K562 (cell line): ENCODE measurements around the gene GIPC3. TPM values are rescaled to one million over a fixed set of nuclear protein-coding genes. Genes with fewer than 3 reads are reported as not detected.
A peak's percentile ranks its signal among the peaks of the same experiment; 100 is the strongest.

Experiments
- BHLHE40 ChIP-seq: IDR thresholded peaks from 2 replicates; pipeline ENCODE4 v1.6.1; 2011; ENCODE audit warnings: low read length, improper control_type of control experiment
- EHMT2 ChIP-seq: fragments of 450-650 bp; IDR thresholded peaks from 2 replicates; pipeline ENCODE4 v1.6.1; 2018; ENCODE audit warnings: antibody characterized with exemption
- GTF2E2 ChIP-seq: fragments of 200-800 bp; sonication (Bioruptor generic); IDR thresholded peaks from 2 replicates; pipeline ENCODE4 v1.6.1; 2016; ENCODE audit warnings: missing genetic modification characterization, missing compliant biosample characterization
- HMG20A ChIP-seq: fragments of 450-650 bp; formaldehyde crosslinking; conservative IDR thresholded peaks from 2 replicates; pipeline ENCODE4 v1.4.0; 2020; ENCODE audit warnings: mild to moderate bottlenecking, mixed read lengths
- MAFF ChIP-seq: IDR thresholded peaks from 2 replicates; pipeline ENCODE4 v1.6.1; 2012; ENCODE audit warnings: low read length, improper control_type of control experiment
- MITF ChIP-seq: IDR thresholded peaks from 2 replicates; pipeline ENCODE4 v1.6.1; 2014; ENCODE audit warnings: antibody characterized with exemption
- SP1 ChIP-seq: sonication (generic); formaldehyde crosslinking; IDR thresholded peaks from 2 replicates; pipeline ENCODE4 v1.8.1; 2022; ENCODE audit warnings: mild to moderate bottlenecking, missing genetic modification reagents
- TARDBP ChIP-seq: fragments of 450-650 bp; IDR thresholded peaks from 2 replicates; pipeline ENCODE4 v1.6.1; 2016
- ZC3H8 ChIP-seq: fragments of 450-650 bp; IDR thresholded peaks from 2 replicates; pipeline ENCODE4 v1.6.1; 2017
- ZFPM2 ChIP-seq: fragments of 250-450 bp; sonication (Bioruptor Pico); IDR thresholded peaks from 2 replicates; pipeline ENCODE4 v1.5.1; 2022; ENCODE audit warnings: mild to moderate bottlenecking
- ZNF274 ChIP-seq: IDR thresholded peaks from 2 replicates; pipeline ENCODE4 v1.6.1; 2011; ENCODE audit warnings: low read depth, mild to moderate bottlenecking, low read length, moderate library complexity, borderline replicate concordance
- ZSCAN29 ChIP-seq: fragments of 450-650 bp; IDR thresholded peaks from 2 replicates; pipeline ENCODE4 v1.6.1; 2017
- polyA plus RNA-seq, 8 experiments: library from polyadenylated mRNA; depleted of rRNA in 4 of 8; stranded (reverse) in 5 of 8; unstranded in 3 of 8; fragments of >200 nt; fragmentation: Nextera tagmentation in 2 of 8; fragmentation: Illumina TruSeq in 1 of 8; extraction: Ambion mirVana in 2 of 8; extraction: Trizol in 1 of 8; gene quantifications; 2 replicates each; pipeline versions ENCODE4 v1.2.1 to v1.2.3, GENCODE V29; 2011 to 2014; ENCODE audit warnings: inconsistent platforms in 1 of 8, missing spikeins in 1 of 8
- total RNA-seq, 7 experiments: library from RNA; depleted of rRNA in 6 of 7; stranded (reverse); fragments of >200 nt in 6 of 7; fragmentation: Illumina TruSeq in 2 of 7; extraction: Trizol in 2 of 7; gene quantifications; 2 replicates each; pipeline versions ENCODE4 v1.2.1 to v1.2.3, GENCODE V29; 2011 to 2021; ENCODE audit warnings: low replicate concordance in 1 of 7
- TF ChIP-seq, protein P1 (sequence below): fragments of 450-650 bp; IDR thresholded peaks from 2 replicates; pipeline ENCODE4 v1.6.1; 2016; ENCODE audit warnings: missing biosample characterization, missing genetic modification characterization
- TF ChIP-seq, protein P2 (sequence below): fragments of 450-650 bp; formaldehyde crosslinking; IDR thresholded peaks from 2 replicates; pipeline ENCODE4 v1.4.0; 2020; ENCODE audit warnings: mild to moderate bottlenecking, moderate library complexity
- TF ChIP-seq, protein P3 (sequence below): fragments of 250-450 bp; sonication (Bioruptor Pico); IDR thresholded peaks from 2 replicates; pipeline ENCODE4 v1.5.0; 2020; ENCODE audit warnings: mild to moderate bottlenecking, borderline replicate concordance
- TF ChIP-seq, protein P4 (sequence below): IDR thresholded peaks from 3 replicates; pipeline ENCODE4 v1.6.1; 2011; ENCODE audit warnings: borderline replicate concordance, mild to moderate bottlenecking, moderate library complexity; ENCODE audit not compliant: insufficient read length; ENCODE audit errors: extremely low read depth
- TF ChIP-seq, protein P5 (sequence below): sonication (generic); formaldehyde crosslinking; IDR thresholded peaks from 2 replicates; pipeline ENCODE4 v1.8.0; 2022; ENCODE audit warnings: missing genetic modification reagents, mild to moderate bottlenecking, borderline replicate concordance

Gene GIPC3
- total and polyA plus RNA-seq, 9 of the 15 experiments (the other 6 are each of a cell fraction or from before 2014, with no cell fraction given) = 0.03 to 3.6 (median 1.5) TPM; not detected in 1

DNA sequence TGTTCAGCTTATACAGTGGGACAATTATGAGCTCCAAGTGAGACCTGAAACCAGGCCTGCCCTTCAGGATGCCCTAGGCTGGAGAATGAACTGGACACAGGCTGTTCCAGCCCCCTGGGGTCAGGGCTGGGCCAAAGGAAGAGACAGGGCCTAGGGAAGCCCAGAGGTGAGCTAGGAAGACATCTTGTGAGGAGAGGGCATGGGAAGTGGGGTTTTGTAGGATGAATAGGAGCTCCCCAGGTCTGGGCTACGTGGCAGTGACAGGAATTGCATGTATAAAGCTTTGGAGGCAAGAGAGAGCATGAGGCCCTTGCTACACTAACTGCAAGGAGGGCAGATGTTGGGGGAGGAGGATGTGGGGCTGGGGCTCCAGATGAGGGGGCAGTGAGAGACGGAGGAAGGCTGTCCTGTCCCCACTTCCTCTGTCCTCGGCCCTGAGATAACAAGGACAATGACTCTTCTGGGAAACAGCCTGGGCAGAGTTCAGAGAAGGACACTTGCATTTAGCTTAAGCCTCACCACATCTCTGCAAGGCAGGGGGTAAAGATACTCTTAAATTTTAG lies 22.9 kb downstream of the GIPC3 start (continued):
- TF ChIP-seq TARDBP = no peak
- TF ChIP-seq, protein P1, sequence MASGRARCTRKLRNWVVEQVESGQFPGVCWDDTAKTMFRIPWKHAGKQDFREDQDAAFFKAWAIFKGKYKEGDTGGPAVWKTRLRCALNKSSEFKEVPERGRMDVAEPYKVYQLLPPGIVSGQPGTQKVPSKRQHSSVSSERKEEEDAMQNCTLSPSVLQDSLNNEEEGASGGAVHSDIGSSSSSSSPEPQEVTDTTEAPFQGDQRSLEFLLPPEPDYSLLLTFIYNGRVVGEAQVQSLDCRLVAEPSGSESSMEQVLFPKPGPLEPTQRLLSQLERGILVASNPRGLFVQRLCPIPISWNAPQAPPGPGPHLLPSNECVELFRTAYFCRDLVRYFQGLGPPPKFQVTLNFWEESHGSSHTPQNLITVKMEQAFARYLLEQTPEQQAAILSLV (tag) = no peak
- TF ChIP-seq, protein P2, sequence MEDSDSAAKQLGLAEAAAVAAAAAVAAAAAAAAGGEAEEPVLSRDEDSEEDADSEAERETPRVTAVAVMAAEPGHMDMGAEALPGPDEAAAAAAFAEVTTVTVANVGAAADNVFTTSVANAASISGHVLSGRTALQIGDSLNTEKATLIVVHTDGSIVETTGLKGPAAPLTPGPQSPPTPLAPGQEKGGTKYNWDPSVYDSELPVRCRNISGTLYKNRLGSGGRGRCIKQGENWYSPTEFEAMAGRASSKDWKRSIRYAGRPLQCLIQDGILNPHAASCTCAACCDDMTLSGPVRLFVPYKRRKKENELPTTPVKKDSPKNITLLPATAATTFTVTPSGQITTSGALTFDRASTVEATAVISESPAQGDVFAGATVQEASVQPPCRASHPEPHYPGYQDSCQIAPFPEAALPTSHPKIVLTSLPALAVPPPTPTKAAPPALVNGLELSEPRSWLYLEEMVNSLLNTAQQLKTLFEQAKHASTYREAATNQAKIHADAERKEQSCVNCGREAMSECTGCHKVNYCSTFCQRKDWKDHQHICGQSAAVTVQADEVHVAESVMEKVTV (CRISPR knock-in tag) = no peak
- TF ChIP-seq MITF = no peak
- TF ChIP-seq BHLHE40 = no peak
- no peak for TF ChIP-seq HMG20A (CRISPR knock-in tag)
- no peak for TF ChIP-seq ZFPM2 (CRISPR knock-in tag)
- no peak for TF ChIP-seq SP1 (CRISPR knock-in tag)
- TF ChIP-seq GTF2E2 (tag) = 0 out of 2 replicates have a peak, but pooled peaks have one; percentile 33
- no peak; the same call in 1 of the 2 replicates for TF ChIP-seq EHMT2
- no peak for TF ChIP-seq MAFF
- TF ChIP-seq, protein P3, sequence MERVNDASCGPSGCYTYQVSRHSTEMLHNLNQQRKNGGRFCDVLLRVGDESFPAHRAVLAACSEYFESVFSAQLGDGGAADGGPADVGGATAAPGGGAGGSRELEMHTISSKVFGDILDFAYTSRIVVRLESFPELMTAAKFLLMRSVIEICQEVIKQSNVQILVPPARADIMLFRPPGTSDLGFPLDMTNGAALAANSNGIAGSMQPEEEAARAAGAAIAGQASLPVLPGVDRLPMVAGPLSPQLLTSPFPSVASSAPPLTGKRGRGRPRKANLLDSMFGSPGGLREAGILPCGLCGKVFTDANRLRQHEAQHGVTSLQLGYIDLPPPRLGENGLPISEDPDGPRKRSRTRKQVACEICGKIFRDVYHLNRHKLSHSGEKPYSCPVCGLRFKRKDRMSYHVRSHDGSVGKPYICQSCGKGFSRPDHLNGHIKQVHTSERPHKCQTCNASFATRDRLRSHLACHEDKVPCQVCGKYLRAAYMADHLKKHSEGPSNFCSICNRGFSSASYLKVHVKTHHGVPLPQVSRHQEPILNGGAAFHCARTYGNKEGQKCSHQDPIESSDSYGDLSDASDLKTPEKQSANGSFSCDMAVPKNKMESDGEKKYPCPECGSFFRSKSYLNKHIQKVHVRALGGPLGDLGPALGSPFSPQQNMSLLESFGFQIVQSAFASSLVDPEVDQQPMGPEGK = no peak
- TF ChIP-seq ZC3H8 = no peak
- TF ChIP-seq, protein P4, sequence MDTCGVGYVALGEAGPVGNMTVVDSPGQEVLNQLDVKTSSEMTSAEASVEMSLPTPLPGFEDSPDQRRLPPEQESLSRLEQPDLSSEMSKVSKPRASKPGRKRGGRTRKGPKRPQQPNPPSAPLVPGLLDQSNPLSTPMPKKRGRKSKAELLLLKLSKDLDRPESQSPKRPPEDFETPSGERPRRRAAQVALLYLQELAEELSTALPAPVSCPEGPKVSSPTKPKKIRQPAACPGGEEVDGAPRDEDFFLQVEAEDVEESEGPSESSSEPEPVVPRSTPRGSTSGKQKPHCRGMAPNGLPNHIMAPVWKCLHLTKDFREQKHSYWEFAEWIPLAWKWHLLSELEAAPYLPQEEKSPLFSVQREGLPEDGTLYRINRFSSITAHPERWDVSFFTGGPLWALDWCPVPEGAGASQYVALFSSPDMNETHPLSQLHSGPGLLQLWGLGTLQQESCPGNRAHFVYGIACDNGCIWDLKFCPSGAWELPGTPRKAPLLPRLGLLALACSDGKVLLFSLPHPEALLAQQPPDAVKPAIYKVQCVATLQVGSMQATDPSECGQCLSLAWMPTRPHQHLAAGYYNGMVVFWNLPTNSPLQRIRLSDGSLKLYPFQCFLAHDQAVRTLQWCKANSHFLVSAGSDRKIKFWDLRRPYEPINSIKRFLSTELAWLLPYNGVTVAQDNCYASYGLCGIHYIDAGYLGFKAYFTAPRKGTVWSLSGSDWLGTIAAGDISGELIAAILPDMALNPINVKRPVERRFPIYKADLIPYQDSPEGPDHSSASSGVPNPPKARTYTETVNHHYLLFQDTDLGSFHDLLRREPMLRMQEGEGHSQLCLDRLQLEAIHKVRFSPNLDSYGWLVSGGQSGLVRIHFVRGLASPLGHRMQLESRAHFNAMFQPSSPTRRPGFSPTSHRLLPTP = no peak
- TF ChIP-seq ZSCAN29 = 0 out of 2 replicates have a peak, but pooled peaks have one; percentile 45
- no peak for TF ChIP-seq ZNF274
- TF ChIP-seq, protein P5, sequence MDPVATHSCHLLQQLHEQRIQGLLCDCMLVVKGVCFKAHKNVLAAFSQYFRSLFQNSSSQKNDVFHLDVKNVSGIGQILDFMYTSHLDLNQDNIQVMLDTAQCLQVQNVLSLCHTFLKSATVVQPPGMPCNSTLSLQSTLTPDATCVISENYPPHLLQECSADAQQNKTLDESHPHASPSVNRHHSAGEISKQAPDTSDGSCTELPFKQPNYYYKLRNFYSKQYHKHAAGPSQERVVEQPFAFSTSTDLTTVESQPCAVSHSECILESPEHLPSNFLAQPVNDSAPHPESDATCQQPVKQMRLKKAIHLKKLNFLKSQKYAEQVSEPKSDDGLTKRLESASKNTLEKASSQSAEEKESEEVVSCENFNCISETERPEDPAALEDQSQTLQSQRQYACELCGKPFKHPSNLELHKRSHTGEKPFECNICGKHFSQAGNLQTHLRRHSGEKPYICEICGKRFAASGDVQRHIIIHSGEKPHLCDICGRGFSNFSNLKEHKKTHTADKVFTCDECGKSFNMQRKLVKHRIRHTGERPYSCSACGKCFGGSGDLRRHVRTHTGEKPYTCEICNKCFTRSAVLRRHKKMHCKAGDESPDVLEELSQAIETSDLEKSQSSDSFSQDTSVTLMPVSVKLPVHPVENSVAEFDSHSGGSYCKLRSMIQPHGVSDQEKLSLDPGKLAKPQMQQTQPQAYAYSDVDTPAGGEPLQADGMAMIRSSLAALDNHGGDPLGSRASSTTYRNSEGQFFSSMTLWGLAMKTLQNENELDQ (CRISPR knock-in tag) = no peak
